Fibroblast of lung (primary cell): Measurements from ENCODE around the gene FCGBP.

Source experiments
- EZH2 ChIP-seq: IDR thresholded peaks from 2 replicates; pipeline ENCODE4 v1.5.1; 2012; ENCODE audit warnings: low read length, control low read depth, mild to moderate bottlenecking; ENCODE audit errors: missing control alignments
- TF ChIP-seq, protein P1 (sequence below), 2 donors: IDR thresholded peaks in 1 of 2; conservative IDR thresholded peaks in 1 of 2; 1 replicate in 1 of 2; 2 replicates in 1 of 2; pipeline ENCODE4 v1.5.1; 2011 to 2012; ENCODE audit warnings: low read length in 2 of 2, control low read depth in 1 of 2, inconsistent platforms in 1 of 2, low read depth in 1 of 2, mild to moderate bottlenecking in 1 of 2

DNA sequence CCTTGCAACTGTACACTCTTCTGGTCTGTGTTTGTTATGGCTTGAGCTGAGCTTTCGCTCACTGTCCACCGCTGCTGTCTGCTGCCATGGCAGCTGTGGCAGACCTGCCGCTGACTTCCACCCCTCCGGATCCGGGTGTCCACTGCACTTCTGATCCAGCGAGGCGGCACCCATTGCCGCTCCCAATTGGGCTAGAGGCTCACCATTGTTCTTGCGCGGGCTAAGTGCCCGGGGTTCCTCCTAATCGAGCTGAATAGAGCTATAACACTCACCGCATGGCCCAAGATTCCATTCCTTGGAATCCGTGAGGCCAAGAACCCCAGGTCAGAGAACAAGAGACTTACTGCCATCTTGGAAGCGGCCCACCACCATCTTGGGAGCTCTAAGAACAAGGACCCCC, 34.4 kb upstream of the FCGBP start:
- TF ChIP-seq, protein P1, sequence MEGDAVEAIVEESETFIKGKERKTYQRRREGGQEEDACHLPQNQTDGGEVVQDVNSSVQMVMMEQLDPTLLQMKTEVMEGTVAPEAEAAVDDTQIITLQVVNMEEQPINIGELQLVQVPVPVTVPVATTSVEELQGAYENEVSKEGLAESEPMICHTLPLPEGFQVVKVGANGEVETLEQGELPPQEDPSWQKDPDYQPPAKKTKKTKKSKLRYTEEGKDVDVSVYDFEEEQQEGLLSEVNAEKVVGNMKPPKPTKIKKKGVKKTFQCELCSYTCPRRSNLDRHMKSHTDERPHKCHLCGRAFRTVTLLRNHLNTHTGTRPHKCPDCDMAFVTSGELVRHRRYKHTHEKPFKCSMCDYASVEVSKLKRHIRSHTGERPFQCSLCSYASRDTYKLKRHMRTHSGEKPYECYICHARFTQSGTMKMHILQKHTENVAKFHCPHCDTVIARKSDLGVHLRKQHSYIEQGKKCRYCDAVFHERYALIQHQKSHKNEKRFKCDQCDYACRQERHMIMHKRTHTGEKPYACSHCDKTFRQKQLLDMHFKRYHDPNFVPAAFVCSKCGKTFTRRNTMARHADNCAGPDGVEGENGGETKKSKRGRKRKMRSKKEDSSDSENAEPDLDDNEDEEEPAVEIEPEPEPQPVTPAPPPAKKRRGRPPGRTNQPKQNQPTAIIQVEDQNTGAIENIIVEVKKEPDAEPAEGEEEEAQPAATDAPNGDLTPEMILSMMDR (conservative IDR thresholded peaks at IDR 0.05 in 1 of 2, IDR thresholded peaks at IDR 0.05 in 1 of 2; ENCODE audit: low read depth in 1 of 2, low read length in 2 of 2) = no peak
- no peak for TF ChIP-seq EZH2
